K562 (cell line): ENCODE results near the gene SLC5A2. TPM values are rescaled to one million over a fixed set of nuclear protein-coding genes. Genes with fewer than 3 reads are reported as not detected.

ENCODE experiments used
- ATAC-seq: fragments of 200-7000 bp; cut with Tn5 transposase; 3 replicates; pipeline ENCODE4 v1.9.1; 2020; ENCODE audit warnings: moderate library complexity
- BruUV-seq: library from RNA; stranded (reverse); fragments of 400-500 nt; replicated peaks from 2 replicates; lab custom pipeline; 2021; lab: Mats Ljungman, UMichigan
- CTCF ChIA-PET: fragments of 300-600 bp; formaldehyde crosslinking; extraction: SDS; loops from one replicate; lab custom pipeline; 2021; ENCODE audit warnings: low intra/inter-chr PET ratio; lab: Yijun Ruan, JAX
- POLR2A ChIA-PET: fragments of 300-600, 350-650 bp; sonication (Branson Sonifier 250); formaldehyde crosslinking; extraction: SDS; loops from one replicate; lab custom pipeline; 2021; ENCODE audit warnings: antibody characterized with exemption, inconsistent platforms; lab: Yijun Ruan, JAX
- DNase-seq, 4 experiments: peaks; one replicate each; pipeline versions ENCODE4 v3.0.0 to v3.0.0-alpha.2; 2011 to 2018; ENCODE audit warnings: low spot score in 3 of 4, mixed read lengths in 3 of 4; ENCODE audit errors: extremely low read depth in 1 of 4
- FAIRE-seq: peaks from 2 replicates; lab custom pipeline; 2011; peaks lifted over from hg19 to GRCh38; lab: Jason Lieb, UNC
- H2AFZ ChIP-seq: 2 replicates; pipeline ENCODE4 v1.6.0; 2011; ENCODE audit warnings: low read depth, low read length, control low read depth, inconsistent platforms
- H3K27ac ChIP-seq: fragments of 200-600 bp; 3 replicates; pipeline ENCODE4 v1.8.0; 2011; ENCODE audit warnings: low read depth, mild to moderate bottlenecking, control low read depth, inconsistent platforms, low read length, moderate library complexity, mixed read lengths; ENCODE audit errors: extremely low read depth
- H3K27me3 ChIP-seq, 2 experiments: fragments of 300-600 bp in 1 of 2; 2 replicates in 1 of 2; 3 replicates in 1 of 2; pipeline versions ENCODE4 v1.6.0 to v1.8.0; 2011; ENCODE audit warnings: inconsistent platforms in 2 of 2, low read length in 2 of 2, mild to moderate bottlenecking in 1 of 2, mixed read lengths in 1 of 2, moderate library complexity in 1 of 2; ENCODE audit not compliant: control insufficient read depth in 2 of 2, insufficient read depth in 2 of 2
- H3K36me3 ChIP-seq: fragments of 300-600 bp; 3 replicates; pipeline ENCODE4 v1.8.0; 2011; ENCODE audit warnings: mild to moderate bottlenecking, low read length, inconsistent platforms; ENCODE audit not compliant: control insufficient read depth, insufficient read depth
- H3K4me1 ChIP-seq, 2 experiments: fragments of 200-600 bp in 1 of 2; replicated peaks in 1 of 2; 2 replicates in 1 of 2; 3 replicates in 1 of 2; pipeline versions ENCODE4 v1.5.1 to v1.8.0; 2011; ENCODE audit warnings: inconsistent platforms in 2 of 2, low read length in 2 of 2, mild to moderate bottlenecking in 1 of 2, mixed read lengths in 1 of 2, moderate library complexity in 1 of 2; ENCODE audit not compliant: control insufficient read depth in 2 of 2, insufficient read depth in 2 of 2
- H3K4me2 ChIP-seq: 2 replicates; pipeline ENCODE4 v1.6.1; 2011; ENCODE audit warnings: low read length, control low read depth, inconsistent platforms, mixed read lengths; ENCODE audit not compliant: insufficient read depth
- H3K4me3 ChIP-seq: fragments of 200-600 bp; sonication (generic), shearing (Covaris generic); 2 replicates; pipeline ENCODE4 v1.5.1; 2016; ENCODE audit warnings: control low read depth, inconsistent platforms
- H3K79me2 ChIP-seq: fragments of 200-600 bp; 3 replicates; pipeline ENCODE4 v1.8.0; 2011; ENCODE audit warnings: low read length, inconsistent platforms; ENCODE audit not compliant: control insufficient read depth, insufficient read depth
- H3K9ac ChIP-seq, 2 experiments: 2 replicates each; pipeline versions ENCODE4 v1.6.0 to v1.6.1; 2011; ENCODE audit warnings: low read depth in 2 of 2, low read length in 2 of 2, control low read depth in 1 of 2, inconsistent platforms in 1 of 2, mild to moderate bottlenecking in 1 of 2, mixed read lengths in 1 of 2; ENCODE audit not compliant: insufficient read depth in 1 of 2
- H3K9me1 ChIP-seq: one replicate; pipeline ENCODE4 v1.6.0; 2011; ENCODE audit warnings: inconsistent platforms, mild to moderate bottlenecking, low read length, moderate library complexity; ENCODE audit not compliant: control insufficient read depth, insufficient read depth
- H3K9me3 ChIP-seq: replicated peaks from 2 replicates; pipeline ENCODE4 v1.5.1; 2011; ENCODE audit warnings: low read depth, low read length, inconsistent platforms; ENCODE audit not compliant: control insufficient read depth, insufficient read depth
- H4K20me1 ChIP-seq: replicated peaks from 2 replicates; pipeline ENCODE4 v1.6.1; 2011; ENCODE audit warnings: low read length, inconsistent platforms, mixed read lengths; ENCODE audit not compliant: control insufficient read depth, insufficient read depth
- CREM ChIP-seq: IDR thresholded peaks from 2 replicates; pipeline ENCODE4 v1.6.1; 2014; ENCODE audit warnings: antibody characterized with exemption, low read depth
- CTCF ChIP-seq, 3 experiments: IDR thresholded peaks in 2 of 3; conservative IDR thresholded peaks in 1 of 3; 2 replicates each; pipeline ENCODE4 v1.5.1; 2011 to 2012; ENCODE audit warnings: low read length in 3 of 3, mild to moderate bottlenecking in 3 of 3, control low read depth in 2 of 3, improper control_type of control experiment in 1 of 3, inconsistent platforms in 1 of 3, low read depth in 1 of 3, mixed read lengths in 1 of 3, moderate library complexity in 1 of 3; ENCODE audit not compliant: insufficient read depth in 2 of 3
- E2F3 ChIP-seq: fragments of 250-450 bp; sonication (Bioruptor Pico); IDR thresholded peaks from 2 replicates; pipeline ENCODE4 v1.4.0; 2020; ENCODE audit warnings: mild to moderate bottlenecking
- FOXK2 ChIP-seq, 2 experiments: fragments of 450-650 bp; IDR thresholded peaks in 1 of 2; conservative IDR thresholded peaks in 1 of 2; 2 replicates each; pipeline ENCODE4 v1.6.1; 2016; ENCODE audit warnings: low read depth in 2 of 2, mild to moderate bottlenecking in 1 of 2
- HMBOX1 ChIP-seq: sonication (generic); IDR thresholded peaks from 2 replicates; pipeline ENCODE4 v1.6.1; 2016
- JUND ChIP-seq, 2 experiments: IDR thresholded peaks; 2 replicates in 1 of 2; 3 replicates in 1 of 2; pipeline ENCODE4 v1.6.1; 2011; ENCODE audit warnings: borderline replicate concordance in 2 of 2, low read depth in 2 of 2, low read length in 2 of 2, improper control_type of control experiment in 1 of 2, missing biosample characterization in 1 of 2, missing genetic modification characterization in 1 of 2, missing genetic modification reagents in 1 of 2
- KDM1A ChIP-seq, 2 experiments: fragments of 450-650 bp; IDR thresholded peaks; 2 replicates each; pipeline ENCODE4 v1.6.1; 2016; ENCODE audit warnings: mild to moderate bottlenecking in 2 of 2
- MYC ChIP-seq, 2 experiments: fragments of 250-450 bp in 1 of 2; sonication (Bioruptor Pico) in 1 of 2; IDR thresholded peaks; 2 replicates each; pipeline versions ENCODE4 v1.5.1 to v1.6.1; 2012 to 2021; ENCODE audit warnings: low read depth in 2 of 2, borderline replicate concordance in 1 of 2, improper control_type of control experiment in 1 of 2, low read length in 1 of 2, mild to moderate bottlenecking in 1 of 2, moderate library complexity in 1 of 2
- PRMT5 ChIP-seq: sonication (generic); formaldehyde crosslinking; IDR thresholded peaks from 2 replicates; pipeline ENCODE4 v1.5.0; 2020; ENCODE audit warnings: missing genetic modification reagents
- RBM39 ChIP-seq: fragments of 200-400 bp; formaldehyde crosslinking; optimal IDR thresholded peaks from 2 replicates; pipeline ENCODE3; 2018; ENCODE audit warnings: low read depth, low read length
- SRSF7 ChIP-seq: fragments of 200-400 bp; formaldehyde crosslinking; optimal IDR thresholded peaks from 2 replicates; pipeline ENCODE3; 2017; ENCODE audit warnings: mild to moderate bottlenecking, low read depth, low read length
- ZFP1 ChIP-seq: fragments of 450-650 bp; formaldehyde crosslinking; IDR thresholded peaks from 2 replicates; pipeline ENCODE4 v1.4.0; 2020; ENCODE audit warnings: mild to moderate bottlenecking, mixed read lengths
- ZNF134 ChIP-seq: fragments of 250-450 bp; sonication (Bioruptor Pico); conservative IDR thresholded peaks from 2 replicates; pipeline ENCODE4 v1.4.0; 2020
- ZNF512 ChIP-seq: IDR thresholded peaks from 2 replicates; pipeline ENCODE4 v1.6.1; 2016; ENCODE audit warnings: missing genetic modification characterization, missing compliant biosample characterization
- ZNF583 ChIP-seq: fragments of 250-450 bp; sonication (Bioruptor Pico); IDR thresholded peaks from 2 replicates; pipeline ENCODE4 v1.4.0; 2020
- WGBS: fragments of 100-300 bp; shearing (Covaris generic); methylation state at CpG from one replicate; pipeline ENCODE4 v1.1.6; 2016; ENCODE audit warnings: low coverage, mixed read lengths; ENCODE audit not compliant: insufficient coverage; ENCODE audit errors: missing lambda C conversion rate; 5-methylcytosine and 5-hydroxymethylcytosine counted together
- in situ Hi-C: fragments of 300-500 bp; cut with MboI; formaldehyde crosslinking; loops from 4 replicates; pipeline ENCODE4 v1.15.0; 2018; ENCODE audit warnings: inconsistent platforms, mixed read lengths
- intact Hi-C: fragments of 100-400 bp; cut with micrococcal nuclease; formaldehyde crosslinking; loops from 2 replicates; pipeline ENCODE4 v1.14.2; 2022
- polyA plus RNA-seq, 8 experiments: library from polyadenylated mRNA; depleted of rRNA in 4 of 8; stranded (reverse) in 5 of 8; unstranded in 3 of 8; fragments of >200 nt; fragmentation: Nextera tagmentation in 2 of 8; fragmentation: Illumina TruSeq in 1 of 8; extraction: Ambion mirVana in 2 of 8; extraction: Trizol in 1 of 8; gene quantifications; 2 replicates each; pipeline versions ENCODE4 v1.2.1 to v1.2.3, GENCODE V29; 2011 to 2014; ENCODE audit warnings: inconsistent platforms in 1 of 8, missing spikeins in 1 of 8
- total RNA-seq, 7 experiments: library from RNA; depleted of rRNA in 6 of 7; stranded (reverse); fragments of >200 nt in 6 of 7; fragmentation: Illumina TruSeq in 2 of 7; extraction: Trizol in 2 of 7; gene quantifications; 2 replicates each; pipeline versions ENCODE4 v1.2.1 to v1.2.3, GENCODE V29; 2011 to 2021; ENCODE audit warnings: low replicate concordance in 1 of 7

The SLC5A2 gene
- total and polyA plus RNA-seq, 9 of the 15 experiments (the other 6 are each of a cell fraction or from before 2014, with no cell fraction given), result 0.07 to 2.7 (median 2.2) TPM; not detected in 6

- Histone ChIP-seq H3K36me3 (peaks cover 51% of the 10 kb centered on the region; the same call in 2 of the 3 replicates), H3K4me2 (peak overlapping the region; percentile 92), H2AFZ (peak overlapping the region; percentile 86), H3K27ac (peak overlapping the region; percentile 99), H3K4me3 (peak overlapping the region; percentile 83), H3K9ac (peak overlapping the region in 1 of 2 experiments; percentile 78; a peak in 2 of 4 replicates), H3K9me3 (no peaks in the 10 kb centered on the region), H3K27me3 (no peaks in the 10 kb centered on the region), H4K20me1 (peaks cover 4% of the 10 kb centered on the region), H3K9me1 (no peaks in the 10 kb centered on the region), H3K79me2 (peaks cover 48% of the 10 kb centered on the region), H3K4me1 (peaks cover 18 to 47% of the 10 kb centered on the region in 2 experiments)
- intact Hi-C loops, result no loop called here
- WGBS, result 34% methylated on average over 8 of the region's 8 CpGs
- DNase-seq, result peak in 2 of 4 experiments; percentile 9 to 67
- ATAC-seq, result no peak
- TSS peak; percentile 68 for BruUV-seq
- ChIA-PET POLR2A (interaction anchor here (0.6 to 1.9 kb wide), 14 partner anchors 9 to 678 kb away, joined by 3 to 15 read pairs (median 4); partner anchors contain the start of genes FUS and RUSF1), CTCF (interaction anchor here (0.6 to 1.0 kb wide), 3 partner anchors 237 to 460 kb away, joined by 3 read pairs; no protein-coding TSS in a partner anchor)
- peak; percentile 78 for FAIRE-seq
- in situ Hi-C loops, result no loop called here
- TF ChIP-seq KDM1A (IDR thresholded peaks at IDR 0.05), result 0 out of 4 replicates have a peak, but pooled peaks of 1 of the 2 experiments have one; percentile 14
- TF ChIP-seq HMBOX1, result 0 out of 2 replicates have a peak, but pooled peaks have one; percentile 41
- TF ChIP-seq ZNF512 (tag), result 0 out of 2 replicates have a peak, but pooled peaks have one; percentile 19
- TF ChIP-seq JUND (IDR thresholded peaks at IDR 0.05; ENCODE audit: borderline replicate concordance, low read depth, low read length), result 0 out of 2 replicates have a peak, but pooled peaks have one; percentile 31
- no peak for TF ChIP-seq JUND (tag; IDR thresholded peaks at IDR 0.05; ENCODE audit: borderline replicate concordance, low read depth, low read length)
- TF ChIP-seq CREM, result 0 out of 2 replicates have a peak, but pooled peaks have one; percentile 25
- no peak for TF ChIP-seq ZNF134
- 0 out of 2 replicates have a peak, but pooled peaks have one; percentile 29 for TF ChIP-seq E2F3 (CRISPR knock-in tag)
- peak; percentile 47 to 75 (median 71); a peak in 5 of 6 replicates for TF ChIP-seq CTCF (IDR thresholded peaks at IDR 0.05 in 2 of 3, conservative IDR thresholded peaks at IDR 0.05 in 1 of 3; ENCODE audit: insufficient read depth in 2 of 3, low read depth in 1 of 3, low read length in 3 of 3)
- TF ChIP-seq FOXK2 (conservative IDR thresholded peaks at IDR 0.05 in 1 of 2, IDR thresholded peaks at IDR 0.05 in 1 of 2; ENCODE audit: low read depth in 2 of 2), result peak in 1 of 2 experiments; percentile 57; a peak in 1 of 4 replicates
- no peak for TF ChIP-seq SRSF7
- no peak for TF ChIP-seq PRMT5 (CRISPR knock-in tag)
- TF ChIP-seq RBM39, result no peak
- TF ChIP-seq ZFP1 (CRISPR knock-in tag), result 0 out of 2 replicates have a peak, but pooled peaks have one; percentile 18
- TF ChIP-seq ZNF583 (CRISPR knock-in tag), result peak; percentile 29; the same call in 1 of the 2 replicates
- TF ChIP-seq MYC (IDR thresholded peaks at IDR 0.05; ENCODE audit: low read depth, low read length), result 0 out of 2 replicates have a peak, but pooled peaks have one; percentile 17
- no peak for TF ChIP-seq MYC (CRISPR knock-in tag; IDR thresholded peaks at IDR 0.05; ENCODE audit: borderline replicate concordance, low read depth)
Measured at GRCh38 chr16:31460582-31461002, 22.3 kb upstream of the SLC5A2 start.
